GM21360 (cell line): ENCODE data around the gene SLC23A2.

Experiments
- ATAC-seq: cut with Tn5 transposase; IDR thresholded peaks from one replicate; pipeline ENCODE4 v1.9.1; 2021; ENCODE audit warnings: mild to moderate bottlenecking, moderate library complexity; ENCODE audit not compliant: unreplicated experiment

The SLC23A2 gene

GRCh38 chr20:4905613-4906012 lies 95.7 kb downstream of the SLC23A2 start:
- ATAC-seq: no peak

DNA sequence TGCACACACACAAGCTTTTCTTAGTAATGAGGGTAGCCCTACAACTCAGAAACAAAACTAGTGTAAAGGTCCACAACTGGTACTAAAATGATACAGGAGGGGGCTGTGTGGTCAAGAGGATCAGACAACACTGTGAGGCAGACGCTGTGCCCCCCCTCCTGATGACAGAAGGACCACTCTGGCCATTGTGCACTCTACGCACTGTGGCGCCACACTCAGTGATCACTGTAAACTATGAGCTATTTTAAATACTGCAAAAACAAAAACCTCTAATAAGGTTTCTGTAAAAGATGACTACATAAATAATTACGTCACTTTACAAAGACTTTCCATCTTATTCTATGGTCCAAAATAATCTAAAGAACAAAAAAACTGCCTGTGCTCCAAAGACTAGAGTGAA lies 96.1 kb downstream of the SLC23A2 start:
- no peak for ATAC-seq

GRCh38 chr20:4904127-4904860 lies 97.0 kb downstream of the SLC23A2 start:
- no peak for ATAC-seq

- no peak for ATAC-seq
Observed at GRCh38 chr20:4902788-4903187, 98.5 kb downstream of the SLC23A2 start.

- ATAC-seq: no peak
Observed at GRCh38 chr20:4901031-4901818, 100.1 kb downstream of the SLC23A2 start.

DNA sequence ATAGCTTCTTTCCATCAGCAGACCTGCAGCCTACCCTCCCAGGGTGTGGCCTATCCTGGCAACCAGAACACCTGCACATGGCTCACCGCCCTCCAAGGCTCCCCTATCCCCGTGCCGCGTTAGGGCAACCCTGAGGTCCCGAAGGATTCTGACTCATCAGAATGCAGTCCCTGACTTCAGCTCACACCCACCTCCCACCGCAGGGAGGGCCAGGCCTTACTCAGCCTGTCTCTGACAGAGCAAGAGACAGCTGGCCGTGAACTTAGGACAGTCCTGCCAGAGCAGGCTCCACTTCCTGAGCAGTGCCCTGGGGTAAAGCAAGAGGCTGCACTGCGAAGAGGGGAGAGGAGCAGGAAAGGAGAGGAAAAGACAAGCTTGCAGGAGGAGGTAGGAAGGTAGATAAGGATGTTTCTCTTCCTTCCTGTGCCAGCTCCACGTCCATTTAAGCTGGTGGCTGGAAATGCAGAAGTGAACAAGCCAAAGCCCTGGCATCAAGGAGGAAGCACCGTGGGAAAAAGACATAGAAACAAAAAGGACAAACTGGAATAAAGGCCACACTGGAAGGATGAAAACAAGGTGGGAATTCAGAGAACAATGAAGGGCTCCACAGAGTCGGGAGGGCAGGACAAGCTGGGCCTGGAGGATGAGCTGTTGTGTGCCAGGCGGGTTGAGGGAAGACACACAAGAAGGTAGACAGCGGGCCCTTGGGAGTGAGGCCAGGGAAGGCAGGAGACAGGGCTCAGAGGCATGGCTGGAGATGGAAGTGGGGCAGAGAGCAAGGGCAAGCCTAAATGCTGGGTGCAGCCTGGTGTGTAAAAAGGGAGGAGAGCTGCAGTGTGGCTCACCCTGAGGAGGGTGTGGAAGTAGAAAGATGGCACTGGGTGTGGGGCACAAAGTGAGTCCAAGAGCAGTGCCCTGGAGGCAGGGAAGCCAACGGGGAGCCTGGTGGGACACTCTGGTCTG lies 102.7 kb downstream of the SLC23A2 start:
- ATAC-seq: no peak

GRCh38 chr20:4897600-4897999 lies 103.7 kb downstream of the SLC23A2 start:
- no peak for ATAC-seq

- no peak for ATAC-seq
Observed at GRCh38 chr20:4896971-4897497, 104.3 kb downstream of the SLC23A2 start.

GRCh38 chr20:4896119-4896702 lies 105.1 kb downstream of the SLC23A2 start:
- no peak for ATAC-seq

DNA sequence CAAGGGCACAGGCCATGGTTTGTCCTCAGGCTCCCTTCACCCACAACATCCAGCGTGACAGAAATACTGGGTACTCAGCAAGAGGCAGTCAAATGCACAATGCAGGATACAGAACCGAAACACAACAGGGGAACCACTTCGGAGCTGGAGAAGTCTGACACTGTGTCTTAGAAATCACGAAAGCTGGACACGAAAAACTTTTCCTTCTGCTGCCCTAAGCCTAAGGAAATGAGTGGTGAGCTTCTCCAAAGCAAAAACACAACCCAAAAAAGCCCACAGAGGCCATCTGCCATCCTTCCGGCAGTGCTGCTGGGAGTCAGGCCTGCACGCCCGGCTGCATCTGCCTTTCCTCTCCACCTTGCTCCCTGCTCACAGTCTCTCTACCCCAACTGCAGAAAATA lies 106.3 kb downstream of the SLC23A2 start:
- no peak for ATAC-seq

DNA sequence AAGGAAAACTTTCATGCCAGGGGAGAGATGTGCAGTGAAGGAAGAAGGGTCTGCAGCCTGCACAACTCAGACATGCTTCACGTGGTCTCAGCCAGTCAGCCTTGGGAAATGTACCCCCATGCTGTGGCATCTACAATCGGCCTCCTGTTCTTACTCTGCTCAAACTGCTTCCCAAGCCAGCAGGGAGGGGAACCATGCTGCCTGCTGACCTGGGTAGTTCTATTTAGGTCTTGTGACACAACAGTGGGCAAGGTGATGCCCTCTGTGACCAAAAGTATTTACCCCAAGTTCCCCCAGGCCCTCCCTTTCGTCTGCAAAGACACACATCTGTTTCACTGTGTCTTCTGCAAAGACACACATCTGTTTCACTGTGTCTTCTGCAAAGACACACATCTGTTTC lies 106.9 kb downstream of the SLC23A2 start:
- ATAC-seq: no peak

DNA sequence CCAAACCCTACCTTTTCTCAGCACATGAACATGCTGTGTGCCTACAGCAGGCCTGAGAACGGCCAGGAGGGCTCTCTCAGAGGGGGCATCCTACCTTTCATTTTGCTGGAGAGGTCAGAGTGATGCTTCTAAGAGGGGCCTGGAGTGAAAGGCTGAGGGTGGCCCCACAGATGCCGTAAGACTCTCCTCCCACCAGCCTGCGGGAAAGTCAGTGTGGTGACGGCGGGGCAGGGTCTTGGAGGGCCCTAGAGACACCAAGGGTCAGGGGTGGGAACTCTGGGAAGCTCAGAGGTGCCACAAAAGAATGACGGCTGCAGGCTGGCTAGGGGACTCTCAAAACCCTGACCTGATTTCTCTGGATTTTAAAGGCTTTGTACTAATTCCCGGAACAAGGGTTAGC lies 107.6 kb downstream of the SLC23A2 start:
- ATAC-seq: no peak

GRCh38 chr20:4891997-4892396 lies 109.3 kb downstream of the SLC23A2 start:
- no peak for ATAC-seq

DNA sequence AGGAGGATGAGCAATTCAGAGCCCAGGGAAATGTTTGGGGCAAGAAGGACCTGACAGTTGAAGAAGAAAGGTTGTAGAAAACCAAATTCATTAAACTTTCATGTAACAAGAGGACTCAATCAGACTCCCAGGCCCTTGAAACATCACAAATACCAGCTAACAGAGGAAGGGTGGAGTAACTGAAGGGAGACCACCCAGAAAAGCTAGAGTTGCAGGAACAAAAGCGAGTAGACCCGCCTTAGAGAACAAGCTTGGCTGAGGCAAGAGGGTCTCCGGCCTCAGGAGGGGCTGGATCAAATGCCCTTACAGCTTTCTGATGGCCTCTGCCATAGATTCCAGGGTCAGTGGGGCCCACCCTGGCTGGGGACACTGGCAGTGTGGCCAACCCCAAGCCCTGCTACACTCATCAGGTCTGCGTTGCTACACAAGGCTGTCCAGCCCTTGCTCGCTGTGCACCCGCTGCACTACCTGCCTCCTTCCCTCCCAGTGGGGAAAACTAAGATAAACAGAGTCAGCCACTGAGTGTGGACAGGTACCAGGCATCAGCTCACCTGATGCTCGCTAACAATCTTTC lies 110.0 kb downstream of the SLC23A2 start:
- ATAC-seq: no peak

DNA sequence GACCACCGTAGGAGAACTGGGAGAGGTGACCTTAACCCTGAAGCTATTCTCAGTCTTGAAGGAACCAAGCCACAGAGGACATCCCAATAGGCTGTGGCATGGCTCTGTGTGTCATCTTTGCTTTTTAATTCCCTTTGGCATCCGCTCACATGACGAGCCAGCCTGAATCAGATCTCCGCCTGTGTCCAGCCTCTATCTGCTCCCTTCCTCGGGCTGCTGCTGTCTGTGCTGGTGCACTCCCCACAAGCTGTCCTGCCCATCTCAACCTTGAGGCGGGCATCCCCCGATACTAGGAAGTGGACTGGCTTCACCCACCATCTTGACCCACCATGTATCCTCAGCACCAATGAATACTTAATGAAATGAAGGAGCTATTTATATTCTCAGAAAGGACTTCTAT lies 111.9 kb downstream of the SLC23A2 start:
- no peak for ATAC-seq

DNA sequence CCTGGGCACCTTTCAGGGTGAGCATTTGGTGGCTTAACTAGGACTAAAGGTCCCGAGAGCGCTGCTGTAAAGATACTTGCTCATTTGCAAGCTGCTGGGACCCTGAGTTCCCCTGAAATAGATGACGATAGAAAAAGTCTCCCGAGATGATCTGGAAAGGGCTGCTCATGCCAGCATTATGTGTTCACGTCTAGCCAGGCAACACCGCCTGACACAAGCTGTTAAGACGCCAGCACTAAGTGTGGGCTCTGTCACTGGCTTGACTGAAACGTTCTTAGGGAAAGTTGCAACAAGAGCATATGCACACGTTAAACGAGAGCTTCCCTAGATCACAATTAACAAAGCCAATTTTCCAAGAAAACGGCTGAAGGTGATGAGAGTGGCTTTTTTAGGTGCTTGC lies 113.7 kb downstream of the SLC23A2 start:
- no peak for ATAC-seq

DNA sequence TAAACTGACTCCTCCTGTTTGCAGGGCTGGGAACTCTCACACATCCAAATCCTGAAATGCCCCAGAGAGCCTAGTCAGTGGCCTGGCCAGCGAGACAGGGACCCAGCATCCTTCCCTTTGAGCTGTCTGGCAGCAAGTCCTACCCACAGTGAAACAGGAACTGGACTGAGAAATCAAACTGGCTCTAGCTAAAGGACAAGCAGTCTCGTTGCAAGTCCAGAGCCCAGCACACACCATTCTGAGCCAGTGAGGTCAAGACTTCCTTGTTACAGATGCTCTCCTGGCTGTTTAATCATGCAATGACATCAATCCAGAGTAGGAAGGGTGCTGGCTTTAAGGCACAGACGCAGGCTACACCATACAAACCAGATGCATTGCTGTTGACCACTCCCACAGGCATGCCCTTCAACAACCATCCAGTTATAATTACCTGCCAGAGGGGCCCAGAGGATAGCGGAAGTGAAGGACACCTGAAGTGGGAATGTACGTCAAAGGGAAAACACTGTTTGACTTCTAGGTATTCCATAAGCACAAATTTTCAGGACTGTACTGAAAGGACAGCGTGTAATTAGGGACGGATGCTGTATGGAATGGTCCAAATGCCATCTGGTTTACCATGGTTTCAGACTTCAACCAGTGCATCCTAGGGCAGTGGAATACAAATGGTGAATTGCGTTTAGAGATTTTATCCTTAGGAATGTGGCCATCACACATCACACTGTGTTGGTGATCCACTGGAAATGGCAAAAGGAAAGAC lies 114.4 kb downstream of the SLC23A2 start:
- no peak for ATAC-seq

DNA sequence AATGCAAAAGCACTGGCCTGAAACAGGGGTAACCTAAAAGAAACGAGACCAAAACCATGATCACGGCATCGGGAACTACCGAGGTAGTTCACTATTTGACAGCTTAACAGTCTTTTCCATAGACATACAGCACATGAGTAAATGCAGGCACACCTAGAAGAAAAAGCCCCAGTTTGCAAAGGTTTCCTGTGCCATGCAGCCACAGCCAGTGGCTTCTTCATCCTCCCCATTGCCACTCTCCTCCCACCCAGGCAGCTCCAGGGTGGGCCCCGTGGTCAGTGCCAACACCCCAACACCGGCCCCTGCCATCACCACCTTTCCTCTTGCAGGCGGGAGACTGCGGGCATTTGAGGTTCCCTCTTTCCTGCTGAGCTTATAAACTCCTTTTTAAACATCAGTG lies 115.4 kb downstream of the SLC23A2 start:
- no peak for ATAC-seq

- ATAC-seq: no peak
Observed at GRCh38 chr20:4883546-4883945, 117.8 kb downstream of the SLC23A2 start.

DNA sequence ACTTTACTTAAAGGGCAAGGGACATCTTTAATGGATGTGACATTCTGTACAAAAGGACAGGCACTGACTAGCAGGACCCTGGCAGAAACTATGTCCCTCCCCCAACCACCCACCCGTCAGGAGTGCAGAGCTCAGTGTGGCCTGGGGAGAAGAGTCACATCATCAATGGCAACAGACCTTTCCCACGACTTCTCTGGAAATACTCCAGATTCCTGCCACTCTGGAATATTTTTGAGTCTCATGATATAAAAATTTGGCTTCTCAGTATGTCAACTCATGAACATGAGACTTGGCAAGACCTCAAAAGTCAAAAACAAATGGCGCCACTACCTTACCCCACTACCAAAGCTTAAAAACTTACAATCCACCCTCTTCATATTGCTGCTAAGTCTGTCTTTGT lies 118.3 kb downstream of the SLC23A2 start:
- no peak for ATAC-seq
